Measurements from ENCODE around the gene SPTBN5.

- TF ChIP-seq, protein P1, sequence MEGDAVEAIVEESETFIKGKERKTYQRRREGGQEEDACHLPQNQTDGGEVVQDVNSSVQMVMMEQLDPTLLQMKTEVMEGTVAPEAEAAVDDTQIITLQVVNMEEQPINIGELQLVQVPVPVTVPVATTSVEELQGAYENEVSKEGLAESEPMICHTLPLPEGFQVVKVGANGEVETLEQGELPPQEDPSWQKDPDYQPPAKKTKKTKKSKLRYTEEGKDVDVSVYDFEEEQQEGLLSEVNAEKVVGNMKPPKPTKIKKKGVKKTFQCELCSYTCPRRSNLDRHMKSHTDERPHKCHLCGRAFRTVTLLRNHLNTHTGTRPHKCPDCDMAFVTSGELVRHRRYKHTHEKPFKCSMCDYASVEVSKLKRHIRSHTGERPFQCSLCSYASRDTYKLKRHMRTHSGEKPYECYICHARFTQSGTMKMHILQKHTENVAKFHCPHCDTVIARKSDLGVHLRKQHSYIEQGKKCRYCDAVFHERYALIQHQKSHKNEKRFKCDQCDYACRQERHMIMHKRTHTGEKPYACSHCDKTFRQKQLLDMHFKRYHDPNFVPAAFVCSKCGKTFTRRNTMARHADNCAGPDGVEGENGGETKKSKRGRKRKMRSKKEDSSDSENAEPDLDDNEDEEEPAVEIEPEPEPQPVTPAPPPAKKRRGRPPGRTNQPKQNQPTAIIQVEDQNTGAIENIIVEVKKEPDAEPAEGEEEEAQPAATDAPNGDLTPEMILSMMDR (IDR thresholded peaks at IDR 0.05), result no peak
- TF ChIP-seq POLR2A (IDR thresholded peaks at IDR 0.05), result no peak
These were observed 17.8 kb downstream of the SPTBN5 start for GRCh38 chr15:41876007-41876406.
